Measurements from ENCODE around the gene DGKB. TPM values are rescaled to one million over a fixed set of nuclear protein-coding genes. Genes with fewer than 3 reads are reported as not detected.

The DGKB gene
- total RNA-seq, 1 experiment from 2014 or later, result 1.9 TPM

DNA sequence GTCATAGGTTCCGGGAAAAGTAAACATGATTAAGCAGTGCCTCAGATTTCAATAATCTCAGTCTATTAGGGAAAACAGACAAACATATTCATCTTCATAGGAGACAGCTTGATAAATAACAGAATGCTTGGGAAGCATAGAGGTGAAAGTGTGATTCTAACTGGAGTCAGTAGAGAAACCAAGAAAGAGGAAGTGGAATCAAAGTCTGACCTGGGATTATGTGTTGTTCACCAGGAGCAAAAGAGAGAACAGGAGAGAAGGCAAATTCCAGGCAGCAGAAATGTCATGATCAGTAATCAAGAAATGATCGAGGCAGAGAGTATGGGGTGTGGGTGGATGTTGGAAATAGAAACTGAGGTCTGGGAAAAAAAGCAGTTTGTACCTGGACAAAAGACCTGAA is 43.7 kb downstream of the DGKB start (continued):
- TF ChIP-seq TCF7 (CRISPR knock-in tag; IDR thresholded peaks at IDR 0.05; ENCODE audit: low read depth), result no peak
- no peak for TF ChIP-seq FOXP1 (CRISPR knock-in tag; IDR thresholded peaks at IDR 0.05; ENCODE audit: borderline replicate concordance)
- TF ChIP-seq, protein P1, sequence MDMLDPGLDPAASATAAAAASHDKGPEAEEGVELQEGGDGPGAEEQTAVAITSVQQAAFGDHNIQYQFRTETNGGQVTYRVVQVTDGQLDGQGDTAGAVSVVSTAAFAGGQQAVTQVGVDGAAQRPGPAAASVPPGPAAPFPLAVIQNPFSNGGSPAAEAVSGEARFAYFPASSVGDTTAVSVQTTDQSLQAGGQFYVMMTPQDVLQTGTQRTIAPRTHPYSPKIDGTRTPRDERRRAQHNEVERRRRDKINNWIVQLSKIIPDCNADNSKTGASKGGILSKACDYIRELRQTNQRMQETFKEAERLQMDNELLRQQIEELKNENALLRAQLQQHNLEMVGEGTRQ (CRISPR knock-in tag; IDR thresholded peaks at IDR 0.05), result no peak
- no peak for TF ChIP-seq FOXK1 (CRISPR knock-in tag; IDR thresholded peaks at IDR 0.05)
- TF ChIP-seq, protein P2, sequence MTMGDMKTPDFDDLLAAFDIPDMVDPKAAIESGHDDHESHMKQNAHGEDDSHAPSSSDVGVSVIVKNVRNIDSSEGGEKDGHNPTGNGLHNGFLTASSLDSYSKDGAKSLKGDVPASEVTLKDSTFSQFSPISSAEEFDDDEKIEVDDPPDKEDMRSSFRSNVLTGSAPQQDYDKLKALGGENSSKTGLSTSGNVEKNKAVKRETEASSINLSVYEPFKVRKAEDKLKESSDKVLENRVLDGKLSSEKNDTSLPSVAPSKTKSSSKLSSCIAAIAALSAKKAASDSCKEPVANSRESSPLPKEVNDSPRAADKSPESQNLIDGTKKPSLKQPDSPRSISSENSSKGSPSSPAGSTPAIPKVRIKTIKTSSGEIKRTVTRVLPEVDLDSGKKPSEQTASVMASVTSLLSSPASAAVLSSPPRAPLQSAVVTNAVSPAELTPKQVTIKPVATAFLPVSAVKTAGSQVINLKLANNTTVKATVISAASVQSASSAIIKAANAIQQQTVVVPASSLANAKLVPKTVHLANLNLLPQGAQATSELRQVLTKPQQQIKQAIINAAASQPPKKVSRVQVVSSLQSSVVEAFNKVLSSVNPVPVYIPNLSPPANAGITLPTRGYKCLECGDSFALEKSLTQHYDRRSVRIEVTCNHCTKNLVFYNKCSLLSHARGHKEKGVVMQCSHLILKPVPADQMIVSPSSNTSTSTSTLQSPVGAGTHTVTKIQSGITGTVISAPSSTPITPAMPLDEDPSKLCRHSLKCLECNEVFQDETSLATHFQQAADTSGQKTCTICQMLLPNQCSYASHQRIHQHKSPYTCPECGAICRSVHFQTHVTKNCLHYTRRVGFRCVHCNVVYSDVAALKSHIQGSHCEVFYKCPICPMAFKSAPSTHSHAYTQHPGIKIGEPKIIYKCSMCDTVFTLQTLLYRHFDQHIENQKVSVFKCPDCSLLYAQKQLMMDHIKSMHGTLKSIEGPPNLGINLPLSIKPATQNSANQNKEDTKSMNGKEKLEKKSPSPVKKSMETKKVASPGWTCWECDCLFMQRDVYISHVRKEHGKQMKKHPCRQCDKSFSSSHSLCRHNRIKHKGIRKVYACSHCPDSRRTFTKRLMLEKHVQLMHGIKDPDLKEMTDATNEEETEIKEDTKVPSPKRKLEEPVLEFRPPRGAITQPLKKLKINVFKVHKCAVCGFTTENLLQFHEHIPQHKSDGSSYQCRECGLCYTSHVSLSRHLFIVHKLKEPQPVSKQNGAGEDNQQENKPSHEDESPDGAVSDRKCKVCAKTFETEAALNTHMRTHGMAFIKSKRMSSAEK (CRISPR knock-in tag; IDR thresholded peaks at IDR 0.05; ENCODE audit: borderline replicate concordance), result no peak
- TF ChIP-seq SP1 (CRISPR knock-in tag; conservative IDR thresholded peaks at IDR 0.05), result no peak
- TF ChIP-seq ZNF423 (CRISPR knock-in tag; IDR thresholded peaks at IDR 0.05), result no peak

DNA sequence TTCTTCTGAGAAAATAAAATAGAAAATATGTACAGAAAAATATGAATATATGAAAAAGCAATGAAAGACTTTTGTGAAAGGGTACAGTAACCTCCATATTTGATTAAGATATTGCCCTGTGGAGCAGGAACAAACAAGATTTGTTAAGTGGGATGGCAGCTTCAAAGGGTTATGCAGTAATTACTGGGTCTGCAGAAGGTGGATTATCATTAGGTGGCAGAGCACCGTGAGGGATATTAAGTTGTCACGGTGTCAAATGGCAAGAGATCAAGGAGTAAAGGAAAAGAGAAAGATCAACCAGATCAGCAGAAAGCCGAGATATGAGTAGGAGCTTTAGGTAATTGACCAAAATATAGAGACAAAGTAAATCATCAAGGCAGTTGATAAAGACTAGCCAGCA is 44.1 kb downstream of the DGKB start:
- no peaks in the 10 kb centered on the region for H3K27me3 Mint-ChIP-seq (ENCODE audit: low read depth)
- peaks cover 13% of the 10 kb centered on the region for H3K9me3 Mint-ChIP-seq
- H3K4me3 Mint-ChIP-seq, result no peak overlapping the region
- no peaks in the 10 kb centered on the region for H3K4me1 Mint-ChIP-seq
- ATAC-seq (no peak), DNase-seq (ENCODE audit: low spot score) (no peak)
- peaks cover 12% of the 10 kb centered on the region for H3K36me3 Mint-ChIP-seq
- no peak overlapping the region for H3K27ac Mint-ChIP-seq
- ChIA-PET CTCF (no interaction called here), POLR2A (no interaction called here)
- no peak for TF ChIP-seq ZNF416 (CRISPR knock-in tag; IDR thresholded peaks at IDR 0.05)
- TF ChIP-seq, protein P3, sequence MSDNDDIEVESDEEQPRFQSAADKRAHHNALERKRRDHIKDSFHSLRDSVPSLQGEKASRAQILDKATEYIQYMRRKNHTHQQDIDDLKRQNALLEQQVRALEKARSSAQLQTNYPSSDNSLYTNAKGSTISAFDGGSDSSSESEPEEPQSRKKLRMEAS (CRISPR knock-in tag; IDR thresholded peaks at IDR 0.05), result no peak
- TF ChIP-seq MXD4 (CRISPR knock-in tag; IDR thresholded peaks at IDR 0.05; ENCODE audit: borderline replicate concordance), result no peak
- TF ChIP-seq CREM (CRISPR knock-in tag; IDR thresholded peaks at IDR 0.05), result no peak
- TF ChIP-seq, protein P4, sequence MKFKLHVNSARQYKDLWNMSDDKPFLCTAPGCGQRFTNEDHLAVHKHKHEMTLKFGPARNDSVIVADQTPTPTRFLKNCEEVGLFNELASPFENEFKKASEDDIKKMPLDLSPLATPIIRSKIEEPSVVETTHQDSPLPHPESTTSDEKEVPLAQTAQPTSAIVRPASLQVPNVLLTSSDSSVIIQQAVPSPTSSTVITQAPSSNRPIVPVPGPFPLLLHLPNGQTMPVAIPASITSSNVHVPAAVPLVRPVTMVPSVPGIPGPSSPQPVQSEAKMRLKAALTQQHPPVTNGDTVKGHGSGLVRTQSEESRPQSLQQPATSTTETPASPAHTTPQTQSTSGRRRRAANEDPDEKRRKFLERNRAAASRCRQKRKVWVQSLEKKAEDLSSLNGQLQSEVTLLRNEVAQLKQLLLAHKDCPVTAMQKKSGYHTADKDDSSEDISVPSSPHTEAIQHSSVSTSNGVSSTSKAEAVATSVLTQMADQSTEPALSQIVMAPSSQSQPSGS (CRISPR knock-in tag; IDR thresholded peaks at IDR 0.05; ENCODE audit: borderline replicate concordance, low read depth), result no peak
- TF ChIP-seq, protein P2 (CRISPR knock-in tag; IDR thresholded peaks at IDR 0.05; ENCODE audit: borderline replicate concordance), result no peak
- TF ChIP-seq, protein P5, sequence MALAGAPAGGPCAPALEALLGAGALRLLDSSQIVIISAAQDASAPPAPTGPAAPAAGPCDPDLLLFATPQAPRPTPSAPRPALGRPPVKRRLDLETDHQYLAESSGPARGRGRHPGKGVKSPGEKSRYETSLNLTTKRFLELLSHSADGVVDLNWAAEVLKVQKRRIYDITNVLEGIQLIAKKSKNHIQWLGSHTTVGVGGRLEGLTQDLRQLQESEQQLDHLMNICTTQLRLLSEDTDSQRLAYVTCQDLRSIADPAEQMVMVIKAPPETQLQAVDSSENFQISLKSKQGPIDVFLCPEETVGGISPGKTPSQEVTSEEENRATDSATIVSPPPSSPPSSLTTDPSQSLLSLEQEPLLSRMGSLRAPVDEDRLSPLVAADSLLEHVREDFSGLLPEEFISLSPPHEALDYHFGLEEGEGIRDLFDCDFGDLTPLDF (CRISPR knock-in tag; IDR thresholded peaks at IDR 0.05), result no peak
- TF ChIP-seq TP53 (CRISPR knock-in tag; IDR thresholded peaks at IDR 0.05), result no peak
